Tibial nerve (tissue), 4 donors: Measurements from ENCODE around the gene AGAP3. TPM values are rescaled to one million over a fixed set of nuclear protein-coding genes. Genes with fewer than 3 reads are reported as not detected.

Experiments used
- DNase-seq, 2 donors: peaks; one replicate each; pipeline ENCODE4 v3.0.0-alpha.2; 2019; ENCODE audit warnings: low spot score in 2 of 2
- H3K27ac ChIP-seq, 4 donors: fragments of 200-600 bp; sonication (generic) in 3 of 4; one replicate each; pipeline ENCODE4 v1.5.1; 2017 to 2019; ENCODE audit warnings: mild to moderate bottlenecking in 1 of 4
- H3K27me3 ChIP-seq, 2 donors: fragments of 200-600 bp; sonication (generic) in 1 of 2; one replicate each; pipeline versions ENCODE4 v1.5.1 to v1.6.0; 2017 to 2019
- H3K36me3 ChIP-seq, 3 donors: fragments of 200-600 bp; sonication (generic); one replicate each; pipeline ENCODE4 v1.5.1; 2018 to 2019
- H3K4me1 ChIP-seq, 4 donors: fragments of 200-600 bp; sonication (generic) in 3 of 4; one replicate each; pipeline ENCODE4 v1.5.1; 2017 to 2019
- H3K4me3 ChIP-seq, 4 donors: fragments of 200-600 bp; sonication (generic) in 3 of 4; one replicate each; pipeline ENCODE4 v1.5.1; 2017 to 2019; ENCODE audit warnings: mild to moderate bottlenecking in 1 of 4, moderate library complexity in 1 of 4
- H3K9me3 ChIP-seq, 4 donors: fragments of 200-600 bp; sonication (generic) in 3 of 4; one replicate each; pipeline ENCODE4 v1.5.1; 2017 to 2019
- EP300 ChIP-seq, 2 donors: sonication (generic); formaldehyde crosslinking; IDR thresholded peaks; one replicate each; pipeline ENCODE4 v1.6.1; 2017; ENCODE audit warnings: antibody characterized with exemption in 2 of 2, mild to moderate bottlenecking in 1 of 2
- POLR2A ChIP-seq, 2 donors: fragments of 450-650 bp; IDR thresholded peaks; one replicate each; pipeline ENCODE4 v1.6.1; 2017; ENCODE audit warnings: antibody characterized with exemption in 2 of 2, mild to moderate bottlenecking in 2 of 2, moderate library complexity in 2 of 2
- WGBS, 2 donors: methylation state at CpG; one replicate each; pipeline ENCODE4 v1.1.5; 2018; 5-methylcytosine and 5-hydroxymethylcytosine counted together
- total RNA-seq, 4 donors: library from RNA; depleted of rRNA; stranded (reverse); fragments of >200 nt; gene quantifications; one replicate each; pipeline ENCODE4 v1.1.0, GENCODE V29; 2016
- TF ChIP-seq, protein P1 (sequence below), 5 experiments: fragments of 200-600 bp in 3 of 5; fragments of 450-650 bp in 2 of 5; sonication (generic) in 3 of 5; IDR thresholded peaks; one replicate each; pipeline ENCODE4 v1.5.1; 2016 to 2019; ENCODE audit warnings: antibody characterized with exemption in 5 of 5, mild to moderate bottlenecking in 3 of 5, moderate library complexity in 2 of 5

AGAP3 gene
- total RNA-seq, 4 donors from 2014 or later: 40.0 to 114 (median 87.2) TPM

DNA sequence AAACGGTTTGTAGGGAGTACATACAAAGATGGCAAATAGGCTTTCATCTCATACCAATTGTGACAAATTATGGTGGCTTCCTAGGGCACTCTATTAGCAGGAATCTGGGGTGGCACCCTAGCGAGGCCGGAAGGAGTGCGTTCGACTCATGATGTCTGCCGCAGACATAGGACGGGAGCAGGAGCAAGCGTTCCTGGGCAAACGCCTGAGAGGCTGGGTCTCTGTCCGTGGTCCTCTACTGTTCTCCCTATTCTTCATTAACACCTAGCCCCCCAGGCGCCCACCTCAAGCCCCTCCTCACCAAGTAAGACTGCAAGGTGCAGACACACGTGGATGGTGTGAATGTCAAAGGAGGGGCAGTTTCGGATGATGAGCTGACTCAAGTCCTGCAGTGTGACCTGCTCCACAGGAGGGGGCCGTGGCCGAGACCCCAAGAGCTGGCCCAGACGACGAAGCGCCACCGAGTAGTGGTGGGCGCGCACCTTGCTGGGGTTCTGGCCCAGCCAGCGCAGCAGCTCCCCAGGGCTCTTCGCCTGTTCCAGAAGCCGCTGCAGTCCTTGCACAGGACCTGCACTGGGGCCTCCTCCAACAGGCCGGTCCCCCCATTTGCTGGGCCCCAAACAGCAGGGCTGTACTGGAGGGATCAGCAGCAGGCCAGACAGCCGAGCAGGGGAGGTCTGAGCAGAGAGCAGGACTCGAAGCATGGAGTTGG is 6.9 kb upstream of the AGAP3 start:
- no peaks in the 10 kb centered on the region for H3K27me3 ChIP-seq
- peaks cover 0 to 62% (median 33%) of the 10 kb centered on the region in 4 donors for H3K4me1 ChIP-seq
- peaks cover 2 to 42% (median 14%) of the 10 kb centered on the region in 3 donors for H3K36me3 ChIP-seq
- peak overlapping the region; percentile 66 to 92 (median 82) for H3K4me3 ChIP-seq
- DNase-seq: no peak
- H3K27ac ChIP-seq: peak overlapping the region in 1 of 4 donors; percentile 97
- WGBS, 2 donors: 65 to 74% methylated on average over 26 to 27 of the region's 27 CpGs
- no peaks in the 10 kb centered on the region for H3K9me3 ChIP-seq
- TF ChIP-seq EP300 (IDR thresholded peaks at IDR 0.05): no peak
- TF ChIP-seq POLR2A (IDR thresholded peaks at IDR 0.05): no peak
- TF ChIP-seq, protein P1, sequence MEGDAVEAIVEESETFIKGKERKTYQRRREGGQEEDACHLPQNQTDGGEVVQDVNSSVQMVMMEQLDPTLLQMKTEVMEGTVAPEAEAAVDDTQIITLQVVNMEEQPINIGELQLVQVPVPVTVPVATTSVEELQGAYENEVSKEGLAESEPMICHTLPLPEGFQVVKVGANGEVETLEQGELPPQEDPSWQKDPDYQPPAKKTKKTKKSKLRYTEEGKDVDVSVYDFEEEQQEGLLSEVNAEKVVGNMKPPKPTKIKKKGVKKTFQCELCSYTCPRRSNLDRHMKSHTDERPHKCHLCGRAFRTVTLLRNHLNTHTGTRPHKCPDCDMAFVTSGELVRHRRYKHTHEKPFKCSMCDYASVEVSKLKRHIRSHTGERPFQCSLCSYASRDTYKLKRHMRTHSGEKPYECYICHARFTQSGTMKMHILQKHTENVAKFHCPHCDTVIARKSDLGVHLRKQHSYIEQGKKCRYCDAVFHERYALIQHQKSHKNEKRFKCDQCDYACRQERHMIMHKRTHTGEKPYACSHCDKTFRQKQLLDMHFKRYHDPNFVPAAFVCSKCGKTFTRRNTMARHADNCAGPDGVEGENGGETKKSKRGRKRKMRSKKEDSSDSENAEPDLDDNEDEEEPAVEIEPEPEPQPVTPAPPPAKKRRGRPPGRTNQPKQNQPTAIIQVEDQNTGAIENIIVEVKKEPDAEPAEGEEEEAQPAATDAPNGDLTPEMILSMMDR (IDR thresholded peaks at IDR 0.05): no peak

DNA sequence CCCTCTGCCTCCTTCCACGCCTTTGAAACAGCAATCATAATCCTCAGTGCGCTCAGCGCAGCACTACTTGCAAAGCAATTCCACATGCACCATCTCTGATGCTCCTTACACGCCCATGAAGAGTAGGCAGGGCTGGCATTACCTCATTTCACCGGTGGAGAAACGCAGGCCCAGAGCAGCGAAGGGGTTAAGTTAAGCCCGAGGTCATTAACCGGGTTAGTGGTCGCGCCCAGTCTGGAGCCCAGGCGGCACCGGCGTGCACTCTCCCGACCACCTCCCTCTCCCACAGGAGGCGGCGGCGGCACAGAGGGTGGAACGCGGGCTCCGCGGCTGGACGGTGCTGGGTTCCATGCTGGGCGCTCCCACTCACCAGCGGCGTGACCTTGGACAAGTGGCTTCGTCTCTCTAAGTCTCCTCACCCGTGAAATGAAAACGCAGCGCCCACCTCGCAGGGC is 6.2 kb upstream of the AGAP3 start:
- Histone ChIP-seq H3K4me1 (peaks cover 0 to 63% (median 33%) of the 10 kb centered on the region in 4 donors), H3K36me3 (peaks cover 0 to 35% (median 10%) of the 10 kb centered on the region in 3 donors), H3K4me3 (peak overlapping the region; percentile 66 to 92 (median 82)), H3K27me3 (no peaks in the 10 kb centered on the region), H3K27ac (peak overlapping the region; percentile 92 to 99 (median 98)), H3K9me3 (no peaks in the 10 kb centered on the region)
- WGBS, 2 donors: 1% methylated on average over 14 to 26 of the region's 31 CpGs
- no peak for TF ChIP-seq POLR2A (IDR thresholded peaks at IDR 0.05)
- TF ChIP-seq EP300 (IDR thresholded peaks at IDR 0.05): no peak
- TF ChIP-seq, protein P1 (IDR thresholded peaks at IDR 0.05): no peak
- DNase-seq: no peak

DNA sequence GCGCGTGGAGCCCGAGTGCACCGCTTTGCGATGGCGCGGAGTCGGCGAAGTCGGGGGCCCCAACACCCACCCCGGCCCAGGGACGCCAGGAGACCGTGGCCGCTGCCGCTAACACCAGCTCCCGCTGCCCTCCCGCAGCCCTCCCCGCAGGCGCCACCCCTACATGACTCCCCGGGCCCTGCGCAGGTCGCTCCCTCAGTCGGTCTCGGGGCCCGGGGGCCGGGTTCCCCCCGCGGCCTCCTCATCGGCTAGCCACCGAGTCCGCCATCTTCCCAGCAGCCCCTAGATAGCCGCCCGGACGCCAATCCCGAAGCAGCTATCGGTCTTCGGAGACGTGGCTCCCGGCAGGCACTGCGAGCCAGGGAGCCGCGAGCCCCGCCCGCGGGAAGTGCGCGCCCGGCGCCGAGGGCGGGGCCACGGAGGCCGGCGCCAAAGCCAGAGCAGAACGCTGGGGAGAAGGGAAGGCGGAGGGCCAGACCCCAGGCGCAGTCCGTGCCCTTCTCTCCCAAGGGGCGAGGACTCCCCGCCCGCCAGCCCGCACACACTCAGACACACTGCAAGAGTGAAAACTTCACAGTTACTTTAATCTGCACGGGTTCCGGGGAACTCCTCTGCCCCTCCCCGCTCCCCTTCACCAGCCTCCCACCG is 5.6 kb upstream of the AGAP3 start, which contains the start of gene FASTK:
Gene FASTK (minus strand): TSS at position 288 of the 648 bp plus-strand sequence. CDS start 43 bp downstream, at position 245.
- DNase-seq: peak; percentile 81 to 82
- TF ChIP-seq, protein P1 (IDR thresholded peaks at IDR 0.05): peak in 1 of 5 experiments; percentile 21
- TF ChIP-seq POLR2A (IDR thresholded peaks at IDR 0.05) (peak in 1 of 2 donors; percentile 76), EP300 (IDR thresholded peaks at IDR 0.05) (peak in 1 of 2 donors; percentile 84)
- Histone ChIP-seq H3K4me1 (peaks cover 0 to 68% (median 38%) of the 10 kb centered on the region in 4 donors), H3K27me3 (no peaks in the 10 kb centered on the region), H3K27ac (peak within 1 kb of the TSS; percentile 92 to 99 (median 98)), H3K36me3 (peaks cover 0 to 29% (median 4%) of the 10 kb centered on the region in 3 donors), H3K9me3 (no peaks in the 10 kb centered on the region), H3K4me3 (peak within 1 kb of the TSS; percentile 66 to 92 (median 82))
- 0 to 3% methylated on average over 8 to 18 of the region's 66 CpGs for WGBS, 2 donors

DNA sequence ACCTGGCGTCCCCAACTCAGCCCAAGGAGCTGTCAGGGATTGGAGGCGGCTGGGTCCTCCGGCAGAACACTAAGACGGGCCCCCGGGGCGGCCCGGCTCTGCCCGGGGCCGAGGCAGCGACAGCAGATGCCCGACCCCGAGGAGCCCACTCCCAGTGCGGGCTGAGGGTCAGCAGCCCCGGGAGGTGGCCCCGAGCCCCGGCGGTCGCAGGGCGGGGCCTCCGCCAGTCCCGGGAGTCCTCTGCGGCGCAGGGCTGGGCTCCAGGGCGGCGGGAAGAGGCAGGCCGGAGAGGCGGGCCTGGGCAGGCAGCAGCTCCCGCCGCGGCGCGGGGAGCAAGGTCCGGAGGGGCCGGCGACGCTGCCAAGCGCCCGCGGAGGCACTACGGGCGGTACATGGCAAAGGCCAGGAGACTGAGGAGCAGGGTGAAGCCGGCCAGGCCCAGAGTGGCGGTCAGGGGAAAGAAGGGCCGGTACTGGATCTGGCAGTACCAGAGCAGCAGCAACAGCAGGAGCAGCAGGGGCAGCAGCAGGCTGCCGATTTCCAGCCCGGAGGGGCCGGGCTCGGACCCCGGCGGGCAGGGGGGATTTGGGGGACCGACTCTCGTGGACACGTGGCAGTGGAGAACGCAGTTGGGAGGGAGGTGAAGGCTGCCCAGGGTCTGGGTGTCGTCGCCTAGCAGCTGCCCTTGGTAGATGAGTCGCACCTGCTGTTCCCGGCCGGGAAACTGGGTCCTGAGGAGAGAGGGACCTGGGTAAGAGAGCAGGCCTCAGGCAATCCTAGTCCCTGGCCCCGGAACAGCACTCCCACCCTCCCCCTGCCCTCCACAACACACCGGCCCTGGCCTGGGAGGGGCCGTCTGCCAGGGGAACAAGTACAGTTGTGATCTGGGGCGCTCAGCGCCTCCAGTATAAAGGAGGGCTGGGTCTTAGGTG is 4.8 kb upstream of the AGAP3 start:
- DNase-seq: no peak
- peaks cover 0 to 72% (median 42%) of the 10 kb centered on the region in 4 donors for H3K4me1 ChIP-seq

More for the DNA sequence above, 4.8 kb upstream of the AGAP3 start:
- Histone ChIP-seq H3K9me3 (no peaks in the 10 kb centered on the region), H3K27me3 (no peaks in the 10 kb centered on the region), H3K27ac (peak overlapping the region; percentile 92 to 99 (median 98)), H3K36me3 (peaks cover 0 to 21% (median 0%) of the 10 kb centered on the region in 3 donors), H3K4me3 (peak overlapping the region; percentile 67 to 92 (median 82))
- TF ChIP-seq EP300 (IDR thresholded peaks at IDR 0.05) (no peak), POLR2A (IDR thresholded peaks at IDR 0.05) (no peak)
- TF ChIP-seq, protein P1 (IDR thresholded peaks at IDR 0.05): no peak
- 28 to 40% methylated on average over 30 to 38 of the region's 64 CpGs for WGBS, 2 donors
